ENCODE data around the gene ZFYVE19.

GRCh38 chr15:40844696-40845030, 37.8 kb downstream of the ZFYVE19 start:
- TF ChIP-seq ZBTB20 (CRISPR knock-in tag; IDR thresholded peaks at IDR 0.05; ENCODE audit: borderline replicate concordance, low read depth) = no peak
- no peak for TF ChIP-seq CTCF (CRISPR knock-in tag; IDR thresholded peaks at IDR 0.05)
- no peak for TF ChIP-seq NFKBIZ (CRISPR knock-in tag; IDR thresholded peaks at IDR 0.05)
- no peak for TF ChIP-seq GABPA (IDR thresholded peaks at IDR 0.05; ENCODE audit: low read depth, low read length)
- no peak for TF ChIP-seq GABPA (CRISPR knock-in tag; IDR thresholded peaks at IDR 0.05; ENCODE audit: low read depth)
- TF ChIP-seq CREB1 (IDR thresholded peaks at IDR 0.05) = no peak
- no peak for TF ChIP-seq CREB1 (CRISPR knock-in tag; IDR thresholded peaks at IDR 0.05)
- no peak for TF ChIP-seq MXI1 (IDR thresholded peaks at IDR 0.05; ENCODE audit: borderline replicate concordance, low read depth, low read length)
- TF ChIP-seq ZNF281 (CRISPR knock-in tag; IDR thresholded peaks at IDR 0.05; ENCODE audit: borderline replicate concordance) = no peak
- no peak for TF ChIP-seq POLR2A (IDR thresholded peaks at IDR 0.05; ENCODE audit: insufficient read depth in 1 of 2, low read depth in 2 of 2, low read length in 2 of 2)
- TF ChIP-seq FOXP1 (IDR thresholded peaks at IDR 0.05) = no peak
- TF ChIP-seq FOXP1 (CRISPR knock-in tag; IDR thresholded peaks at IDR 0.05) = no peak
- TF ChIP-seq SMC3 (IDR thresholded peaks at IDR 0.05; ENCODE audit: low read length) = no peak
- no peak for TF ChIP-seq HNF1B (CRISPR knock-in tag; IDR thresholded peaks at IDR 0.05)
- TF ChIP-seq ZNF503 (CRISPR knock-in tag; IDR thresholded peaks at IDR 0.05) = no peak

All from HepG2 (cell line).